ENCODE data around the gene SCYGR7. TPM values are rescaled to one million over a fixed set of nuclear protein-coding genes. Genes with fewer than 3 reads are reported as not detected.

Gene SCYGR7
- total and polyA plus RNA-seq, 10 of the 15 experiments (the other 5 are each of a cell fraction or from before 2014, with no cell fraction given) = not detected

DNA sequence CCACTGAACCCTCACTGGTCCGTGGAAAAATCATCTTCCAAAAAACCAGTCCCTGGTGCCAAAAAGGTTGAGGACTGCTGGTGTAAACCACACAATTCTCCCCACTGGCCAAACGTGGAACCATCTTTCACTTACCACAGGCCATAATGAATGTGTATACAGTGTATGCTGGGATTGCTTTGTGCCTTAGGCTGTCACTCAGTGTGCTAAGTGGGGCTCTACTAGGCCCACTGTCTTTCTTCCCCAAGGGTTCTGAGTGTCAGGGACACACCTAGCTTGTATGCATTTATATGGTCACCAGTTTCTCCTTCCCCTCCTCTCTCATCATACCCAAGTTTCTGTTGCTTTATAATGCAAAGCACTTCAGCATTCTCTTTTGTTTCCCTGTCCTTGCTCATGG, 44.8 kb downstream of the SCYGR7 start:
- Histone ChIP-seq H3K9me3 (replicated peaks; ENCODE audit: control insufficient read depth, insufficient read depth, low read length) (no peaks in the 10 kb centered on the region), H3K36me3 (ENCODE audit: control insufficient read depth in 2 of 2, insufficient read depth in 2 of 2, low read length in 1 of 2) (no peaks in the 10 kb centered on the region), H2AFZ (ENCODE audit: control insufficient read depth, low read depth, low read length) (no peak overlapping the region), H3K4me2 (ENCODE audit: control insufficient read depth, insufficient read depth) (no peak overlapping the region), H4K20me1 (ENCODE audit: control insufficient read depth, insufficient read depth) (no peaks in the 10 kb centered on the region), H3K79me2 (ENCODE audit: control insufficient read depth, insufficient read depth, low read length) (no peaks in the 10 kb centered on the region), H3K27ac (ENCODE audit: control insufficient read depth, insufficient read depth) (no peak overlapping the region), H3K4me3 (no peak overlapping the region), H3K9ac (ENCODE audit: control insufficient read depth, insufficient read depth, low read length) (no peak overlapping the region), H3K27me3 (replicated peaks in 1 of 2; ENCODE audit: control insufficient read depth in 2 of 2, insufficient read depth in 2 of 2, low read length in 1 of 2) (no peaks in the 10 kb centered on the region), H3K4me1 (ENCODE audit: control insufficient read depth, insufficient read depth, low read length) (no peaks in the 10 kb centered on the region)
- FAIRE-seq (no peak), ATAC-seq (peak; percentile 34; the same call in 2 of the 3 replicates), DNase-seq (ENCODE audit: low read depth, low spot score) (no peak)
- SMC1A ChIA-PET (ENCODE audit: uncharacterized antibody, unreplicated experiment) = interaction anchor here (0.6 to 7.9 kb wide), 4 partner anchors 10 to 367 kb away, joined by 3 to 133 read pairs (median 5); no protein-coding TSS in a partner anchor
- WGBS (ENCODE audit: insufficient coverage, insufficient replicate concordance, low lambda C conversion rate, missing lambda C conversion rate) = 28% methylated on average over 2 of the region's 2 CpGs
- RAD21 ChIA-PET (ENCODE audit: unreplicated experiment) = interaction anchor here (1.6 to 3.7 kb wide), 3 partner anchors 84 to 115 kb away, joined by 5 to 23 read pairs (median 5); no protein-coding TSS in a partner anchor
- in situ Hi-C loops (cut with MboI) = no loop called here
- intact Hi-C loops (cut with micrococcal nuclease; ENCODE audit: unreplicated experiment) = no loop called here
- TF ChIP-seq, protein P1, sequence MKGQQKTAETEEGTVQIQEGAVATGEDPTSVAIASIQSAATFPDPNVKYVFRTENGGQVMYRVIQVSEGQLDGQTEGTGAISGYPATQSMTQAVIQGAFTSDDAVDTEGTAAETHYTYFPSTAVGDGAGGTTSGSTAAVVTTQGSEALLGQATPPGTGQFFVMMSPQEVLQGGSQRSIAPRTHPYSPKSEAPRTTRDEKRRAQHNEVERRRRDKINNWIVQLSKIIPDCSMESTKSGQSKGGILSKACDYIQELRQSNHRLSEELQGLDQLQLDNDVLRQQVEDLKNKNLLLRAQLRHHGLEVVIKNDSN (IDR thresholded peaks at IDR 0.05; ENCODE audit: borderline replicate concordance, extremely low read length, insufficient read depth, low read depth, low read length) = no peak
- TF ChIP-seq ZNF24 (IDR thresholded peaks at IDR 0.05) = 0 out of 2 replicates have a peak, but pooled peaks have one; percentile 16
- no peak for TF ChIP-seq TBL1XR1 (IDR thresholded peaks at IDR 0.05; ENCODE audit: low read depth, low read length)
- no peak for TF ChIP-seq CREM (IDR thresholded peaks at IDR 0.05; ENCODE audit: low read depth)
- peak; percentile 36; the same call in 1 of the 2 replicates for TF ChIP-seq PKNOX1 (IDR thresholded peaks at IDR 0.05)
- TF ChIP-seq EZH2 (IDR thresholded peaks at IDR 0.05; ENCODE audit: borderline replicate concordance, control insufficient read depth, low read depth, low read length) = no peak
- no peak for TF ChIP-seq FOS (IDR thresholded peaks at IDR 0.05; ENCODE audit: borderline replicate concordance, extremely low read depth, insufficient read length)
- POLR2A ChIA-PET = interaction anchor here (0.6 kb wide), 1 partner anchor 33 kb away, joined by 3 read pairs; no protein-coding TSS in a partner anchor
- no TSS peak for BruUV-seq (replicated peaks)
- CTCF ChIA-PET = interaction anchor here (0.8 to 13.3 kb wide), 12 partner anchors 10 to 118 kb away, joined by 3 to 387 read pairs (median 6); partner anchors contain the start of gene CCL20

Measured in GM12878 (cell line).